Measurements from ENCODE around the gene FARP1.

The FARP1 gene

DNA sequence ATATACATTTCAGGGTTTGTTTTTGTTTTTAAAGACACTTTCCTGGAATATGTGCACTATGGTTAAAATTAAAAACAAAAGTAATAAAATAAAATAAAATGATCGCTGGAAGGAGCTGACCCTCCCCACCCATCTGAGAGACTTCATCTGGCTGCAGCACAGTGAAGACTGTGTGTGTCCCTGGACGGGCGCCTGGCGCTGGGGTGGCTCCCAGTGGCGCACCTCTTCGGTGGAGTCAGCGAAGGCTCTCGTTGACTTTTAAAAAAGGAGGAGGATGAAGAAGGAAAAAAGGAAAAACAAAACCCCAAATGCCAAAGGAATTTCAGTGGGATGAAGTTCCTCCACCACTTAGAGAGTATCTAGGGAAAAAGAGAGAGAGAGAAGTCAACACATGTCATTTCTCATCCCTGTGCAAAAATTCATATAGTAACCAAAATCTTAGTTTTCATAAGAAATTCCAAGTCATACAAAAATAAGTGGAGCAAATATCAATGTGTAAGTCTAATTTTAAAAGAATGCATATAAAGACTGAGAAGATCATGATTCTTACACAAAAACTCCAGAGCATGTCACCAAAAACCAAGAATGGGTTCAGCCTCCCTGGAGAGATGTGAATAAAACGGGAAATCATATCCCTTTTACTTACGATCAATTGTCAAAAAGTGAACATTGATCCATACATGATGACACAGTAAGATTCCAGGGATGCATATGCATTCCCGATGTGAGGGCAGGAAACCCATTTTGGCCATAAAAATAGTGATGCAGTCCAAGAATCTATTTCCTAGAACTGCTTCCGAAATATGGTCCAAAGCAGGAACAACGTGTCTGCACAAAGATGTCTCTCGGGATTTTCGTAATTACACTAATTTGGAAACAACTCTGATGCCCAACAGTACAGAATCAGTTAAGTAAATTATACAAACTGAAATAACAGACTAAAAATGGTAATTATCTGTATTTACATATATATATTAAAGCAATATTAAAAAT lies 310.3 kb downstream of the FARP1 start:
- no peak for DNase-seq

DNA sequence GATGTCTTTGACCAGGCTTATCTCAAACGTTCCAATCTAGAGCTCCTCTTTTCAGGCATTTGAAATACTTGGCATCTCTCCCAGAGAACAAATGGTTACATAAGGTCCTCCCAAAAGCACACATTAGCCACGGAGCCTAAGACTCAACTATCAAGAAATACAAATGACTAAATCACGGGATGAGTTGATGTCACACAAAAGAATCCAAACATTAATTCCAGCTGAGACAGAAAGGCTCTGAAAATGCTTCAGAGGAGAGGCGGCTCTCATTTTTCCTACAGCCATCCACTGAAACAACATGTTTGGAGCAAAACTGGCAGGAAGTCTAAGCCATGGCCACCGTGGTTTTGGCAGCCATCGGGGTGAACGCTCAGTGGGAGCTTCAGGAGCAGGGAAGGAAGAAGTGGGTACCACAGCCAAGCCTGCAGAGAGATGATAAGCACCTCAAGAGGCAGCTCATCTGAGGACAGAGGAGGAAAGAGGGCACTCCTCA lies 311.5 kb downstream of the FARP1 start:
- DNase-seq, result no peak

DNA sequence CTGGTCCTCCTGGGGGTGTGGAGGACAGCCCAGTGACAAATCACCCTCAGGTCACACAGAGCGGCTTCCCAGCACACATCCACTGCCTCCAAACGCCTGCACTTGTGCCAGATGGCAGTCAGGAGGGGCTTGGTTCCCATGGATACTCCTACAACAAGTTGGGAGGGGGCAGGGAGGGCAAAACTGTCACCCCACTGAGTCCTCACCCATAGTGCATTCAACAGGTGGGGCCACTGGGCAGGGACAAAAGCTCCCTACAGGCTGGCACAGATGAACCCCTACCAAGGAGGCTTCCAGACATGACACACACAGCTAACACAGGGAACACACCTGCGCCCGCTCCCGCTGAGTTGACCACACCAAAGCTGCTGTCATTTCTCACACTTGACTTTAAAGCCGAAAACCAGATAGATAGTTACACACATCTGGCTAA lies 313.5 kb downstream of the FARP1 start:
- no peak for DNase-seq

DNA sequence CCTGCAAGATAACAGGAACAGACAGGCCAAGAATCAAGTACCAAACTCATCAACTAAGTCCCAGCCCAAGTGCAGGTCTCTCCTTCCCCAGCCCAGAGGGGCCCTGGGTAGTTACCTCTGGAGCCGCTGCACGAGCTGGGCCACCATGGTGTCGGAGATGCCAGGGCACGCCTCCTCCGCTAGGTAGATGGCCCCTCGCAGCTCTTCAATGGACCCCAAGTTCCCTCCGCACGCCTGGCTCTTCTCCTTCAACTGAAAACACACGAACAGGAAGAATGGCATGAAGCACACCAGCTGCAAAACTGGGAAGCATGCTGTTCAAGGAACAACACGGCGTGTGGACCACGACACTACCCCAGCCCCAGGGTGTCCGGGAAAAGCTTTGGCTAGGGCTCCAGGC lies 314.2 kb downstream of the FARP1 start:
- no peak for DNase-seq

DNA sequence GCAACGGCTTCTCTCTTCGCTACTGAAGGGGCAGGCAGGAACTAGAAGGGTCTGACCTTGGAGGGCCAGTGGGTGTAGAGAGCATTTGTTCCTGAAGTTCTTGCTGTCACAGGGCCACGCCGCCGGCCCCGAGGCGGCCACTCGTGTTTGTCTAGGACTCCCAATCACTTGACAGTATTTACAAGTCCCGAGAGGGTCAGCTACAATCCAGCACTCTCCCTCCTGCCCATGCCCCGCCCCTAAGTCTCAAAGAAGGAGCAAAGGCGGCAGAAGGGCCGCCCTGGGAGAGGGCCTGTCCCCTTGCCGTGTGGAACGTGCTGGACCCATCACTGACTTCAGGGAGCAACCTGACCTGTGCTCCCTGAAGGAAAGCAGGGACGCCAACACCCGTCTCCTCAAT lies 315.5 kb downstream of the FARP1 start:
- no peak for DNase-seq

DNA sequence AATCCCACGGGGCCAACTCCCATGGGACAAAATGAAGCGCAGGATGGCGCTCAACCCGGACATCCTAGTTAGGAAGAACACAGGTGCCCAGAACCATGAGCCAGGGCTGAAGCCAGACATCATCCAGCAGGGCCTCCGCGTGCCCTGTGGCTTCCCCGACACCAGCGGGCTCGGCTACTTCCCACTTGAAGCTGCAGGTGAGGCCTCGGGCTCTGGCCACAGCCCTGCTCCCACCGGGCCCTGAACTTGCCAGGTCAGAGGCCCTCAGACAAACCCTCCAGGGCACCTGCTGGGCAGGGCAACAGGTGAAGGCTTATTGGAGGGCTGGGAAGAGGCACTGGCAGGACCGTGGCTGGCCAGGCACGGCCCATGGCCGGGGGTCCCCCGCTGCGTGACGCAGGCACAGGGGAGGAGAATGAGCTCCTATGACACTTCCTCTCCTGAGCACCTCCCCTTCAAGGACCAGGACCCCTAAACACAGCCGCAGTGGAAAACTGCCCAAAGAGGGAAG lies 316.3 kb downstream of the FARP1 start:
- DNase-seq, result no peak

DNA sequence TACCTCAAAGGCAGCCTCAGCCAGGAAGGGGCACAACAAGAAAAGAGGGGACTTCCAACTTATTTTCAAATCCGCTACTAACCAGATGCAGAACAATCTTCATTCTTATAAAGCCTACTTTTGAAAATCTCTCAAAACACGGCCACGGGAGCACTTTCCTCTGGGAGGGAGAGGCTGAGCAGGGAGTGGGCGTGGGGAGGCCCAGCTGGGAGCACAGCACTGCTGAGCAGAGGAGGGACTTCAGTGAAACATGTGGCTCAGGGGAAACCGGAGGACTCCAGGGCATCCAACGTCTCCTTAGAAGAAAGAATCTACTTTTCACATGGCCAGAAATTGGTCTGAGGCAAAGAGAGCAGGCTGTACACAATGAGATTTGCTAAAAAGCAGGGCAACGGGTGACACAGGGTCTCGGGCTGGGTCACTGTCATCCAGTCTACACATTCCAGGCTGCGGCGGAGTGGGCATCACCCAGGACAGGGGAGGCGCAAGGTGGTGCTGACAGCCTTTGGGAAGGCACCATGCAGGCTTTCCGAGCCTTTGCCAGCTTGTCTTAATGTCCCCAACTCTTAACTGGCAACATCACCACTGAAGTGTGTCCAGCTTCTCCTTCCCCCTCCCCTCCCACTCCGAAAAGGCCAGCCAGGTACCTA lies 317.0 kb downstream of the FARP1 start:
- DNase-seq, result no peak

DNA sequence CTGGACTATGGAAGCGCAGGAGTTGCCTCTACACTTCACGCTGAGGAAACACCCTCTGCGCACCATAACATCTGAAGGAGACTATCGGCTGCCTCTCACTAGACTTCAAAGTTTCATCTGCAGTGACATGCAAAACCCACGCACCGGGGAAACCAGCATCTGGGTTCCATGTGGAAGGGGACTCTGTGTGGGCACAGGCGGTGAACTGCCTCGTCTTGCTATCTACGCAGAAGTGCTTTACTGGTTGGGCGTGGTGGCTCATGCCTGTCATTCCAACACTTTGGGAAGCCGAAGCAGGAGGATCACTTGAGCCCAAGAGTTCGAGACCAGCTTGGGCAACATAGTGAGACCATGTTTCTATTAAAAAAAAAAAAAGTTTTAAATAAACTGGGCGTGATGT lies 317.6 kb downstream of the FARP1 start:
- no peak for DNase-seq

DNA sequence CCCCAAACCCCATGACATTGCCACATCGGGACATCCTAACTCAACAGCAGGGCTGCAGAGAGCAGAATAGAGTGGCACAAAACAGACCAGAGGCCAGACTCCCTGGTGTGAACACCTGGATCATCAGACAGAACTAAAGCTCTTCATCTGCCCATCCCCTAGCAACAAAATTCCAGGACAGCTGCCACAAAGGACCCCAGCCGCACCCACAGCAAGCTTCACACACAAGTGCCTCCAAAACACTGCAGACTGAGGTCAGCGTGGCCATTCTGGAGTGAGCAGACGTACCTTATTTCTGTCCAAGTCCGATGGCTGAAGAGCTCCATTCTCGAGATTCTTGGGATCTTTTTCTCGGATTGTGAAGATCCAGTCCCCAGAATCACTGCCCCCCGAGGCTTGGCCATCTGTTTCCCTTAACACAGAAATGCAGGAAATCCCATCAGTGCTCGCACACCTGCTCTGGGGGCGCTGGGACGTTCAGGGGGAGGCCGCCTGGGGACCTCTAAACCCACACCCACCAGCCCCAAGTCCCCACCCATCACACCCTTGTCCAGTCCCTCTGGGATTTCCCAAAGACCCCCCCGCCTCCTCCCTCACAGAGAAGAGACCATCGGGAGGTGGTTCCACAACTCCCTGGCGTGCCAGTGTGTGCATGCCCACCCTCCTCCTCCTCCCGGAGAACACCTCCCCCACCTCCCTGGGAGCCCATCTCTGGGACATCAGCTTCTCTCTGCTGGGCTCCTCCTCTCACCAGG lies 318.8 kb downstream of the FARP1 start:
- no peak for DNase-seq

DNA sequence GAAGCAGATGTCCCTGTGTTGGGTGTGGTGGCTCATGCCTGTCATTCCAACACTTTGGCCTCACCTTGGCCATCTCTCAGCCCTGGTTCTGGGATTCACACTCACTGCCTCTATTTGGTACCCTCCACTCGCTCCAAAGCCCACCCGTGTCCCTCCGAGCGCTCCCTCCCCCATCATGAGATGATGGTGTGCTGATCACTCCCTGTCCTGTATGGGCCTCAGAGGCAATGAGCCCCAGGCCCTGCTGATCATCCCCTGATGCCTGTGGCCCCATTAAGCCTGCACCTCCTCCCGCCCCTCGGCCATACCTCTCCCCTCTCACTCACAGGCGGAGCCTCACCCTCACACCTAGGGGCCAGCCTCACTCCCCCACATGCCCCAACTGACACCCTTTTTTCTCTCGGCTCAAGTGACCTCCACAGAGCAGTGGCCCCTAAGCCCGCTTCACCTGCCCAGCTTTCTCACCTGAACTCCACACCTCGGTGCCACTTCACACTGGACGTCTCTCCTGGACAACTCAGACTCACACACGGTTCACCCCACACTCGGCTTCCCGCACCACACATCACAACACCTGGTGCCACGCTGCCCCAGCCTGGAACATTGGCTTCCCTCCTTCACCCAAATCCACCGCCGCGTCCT lies 319.5 kb downstream of the FARP1 start:
- no peak for DNase-seq

DNA sequence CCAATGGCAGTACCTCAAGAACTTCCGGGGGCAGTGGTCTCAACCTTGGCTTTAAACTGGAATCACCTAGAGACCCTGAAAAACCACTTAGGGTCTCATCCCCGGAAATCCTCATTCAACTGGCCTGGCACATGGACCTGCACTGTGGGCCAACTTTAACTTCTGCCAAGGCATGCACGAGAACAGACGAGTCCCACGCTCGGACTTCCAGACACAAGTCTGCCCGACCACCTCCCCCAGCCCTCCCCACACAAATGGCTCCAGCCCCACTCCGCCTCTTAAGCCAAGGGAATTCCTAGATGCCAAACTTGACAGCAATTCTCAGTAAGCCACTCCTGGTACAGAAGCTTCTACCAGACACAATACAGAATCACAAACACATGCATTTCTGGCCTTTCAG lies 320.1 kb downstream of the FARP1 start:
- no peak for DNase-seq

DNA sequence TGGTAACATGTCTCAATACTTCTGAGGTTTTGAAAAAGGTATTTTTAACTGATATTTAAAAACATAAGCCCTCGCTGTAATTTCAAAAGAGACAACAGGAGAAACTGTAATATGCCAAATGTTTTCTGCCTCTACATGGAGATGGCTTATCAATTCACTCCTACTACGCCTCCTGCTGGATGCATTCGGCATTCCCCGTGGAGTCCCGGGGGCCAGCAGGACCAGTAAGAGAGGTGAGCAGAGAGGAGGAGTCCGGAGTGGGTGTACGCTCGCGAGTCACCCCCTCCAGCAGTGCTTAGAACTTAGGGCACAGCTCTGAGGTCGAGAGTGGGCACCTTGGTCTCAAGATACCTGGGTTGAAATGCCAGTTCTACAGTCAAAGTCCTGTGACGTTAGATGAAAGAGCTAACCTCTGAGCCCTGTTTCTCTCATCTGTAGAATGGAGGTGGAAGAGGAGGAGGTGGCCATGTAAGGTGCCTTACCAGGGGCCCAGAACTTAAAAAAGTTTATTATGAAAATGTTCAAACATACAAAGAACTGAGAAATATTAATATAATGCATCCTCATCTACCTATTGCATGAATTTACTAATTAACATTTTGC lies 323.8 kb downstream of the FARP1 start:
- no peak for DNase-seq

DNA sequence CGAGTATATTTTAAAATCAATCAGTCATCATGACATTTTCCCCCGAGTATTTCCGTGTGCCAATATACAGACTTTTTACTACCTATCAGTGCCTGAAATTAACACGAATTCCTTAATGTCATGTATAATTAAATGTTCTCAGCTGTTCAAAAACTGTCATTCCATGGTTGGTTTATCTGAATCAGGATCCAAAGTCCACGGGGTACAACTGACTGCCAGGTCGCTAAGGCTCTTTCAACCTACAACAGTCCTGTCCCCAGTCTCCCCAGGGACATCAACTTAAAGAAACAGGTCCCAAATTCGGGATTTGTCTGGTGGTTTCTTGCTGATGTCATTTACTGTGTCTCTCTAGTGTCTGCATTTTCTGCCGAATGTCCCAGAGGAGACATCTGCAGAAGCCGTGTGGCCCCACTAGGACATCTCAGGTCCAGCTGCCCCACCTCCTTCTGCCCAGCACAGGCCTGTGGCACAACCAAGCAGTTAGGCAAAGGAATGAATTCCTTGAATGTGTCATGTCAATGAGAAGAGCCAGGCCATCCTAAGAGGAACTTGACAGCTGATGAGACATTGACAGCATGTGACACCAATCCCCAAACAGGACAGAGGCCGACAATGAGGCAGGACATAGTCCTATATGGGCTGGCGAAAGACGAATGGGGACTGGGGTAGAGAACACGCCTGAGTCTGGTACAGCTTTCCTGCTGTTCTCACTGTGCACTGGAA lies 324.5 kb downstream of the FARP1 start:
- DNase-seq, result no peak

DNA sequence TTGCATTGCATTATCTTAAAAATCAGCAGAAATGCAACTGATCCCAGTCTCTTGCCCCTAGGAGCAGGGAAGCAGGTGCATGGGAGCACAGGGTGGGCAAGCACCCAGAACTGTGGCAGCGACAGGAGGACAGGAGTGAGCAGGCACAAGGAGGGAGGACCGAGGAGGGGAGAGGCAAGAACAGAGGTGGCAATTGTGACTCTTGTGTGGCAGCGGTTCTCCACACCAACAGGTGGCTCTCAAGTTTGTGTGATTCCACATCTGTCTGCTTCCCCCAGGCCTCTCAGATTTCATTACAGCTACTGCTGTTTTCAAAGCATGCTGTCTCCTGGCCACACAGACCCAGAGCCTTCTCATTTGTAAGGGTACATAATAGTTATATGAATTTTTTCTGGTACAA lies 325.5 kb downstream of the FARP1 start:
- no peak for DNase-seq

DNA sequence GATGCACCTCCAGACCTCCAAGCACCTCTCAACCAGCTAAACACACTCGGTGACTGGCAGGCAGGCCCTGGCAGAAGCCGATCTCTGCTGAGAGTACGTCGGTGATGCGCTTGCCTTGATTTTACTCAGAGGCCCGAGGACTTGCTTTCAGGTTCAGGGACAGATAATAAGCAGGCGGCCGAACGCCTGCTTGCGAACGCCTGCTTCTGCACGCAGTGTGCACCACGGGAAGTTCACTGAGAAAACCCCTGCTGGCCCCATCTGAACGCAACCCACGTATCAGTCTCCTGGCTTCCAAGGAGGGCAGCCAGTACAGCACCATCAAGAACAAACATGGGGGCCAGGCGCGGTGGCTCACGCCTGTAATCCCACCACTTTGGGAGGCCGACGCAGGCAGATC lies 326.0 kb downstream of the FARP1 start:
- DNase-seq, result no peak

DNA sequence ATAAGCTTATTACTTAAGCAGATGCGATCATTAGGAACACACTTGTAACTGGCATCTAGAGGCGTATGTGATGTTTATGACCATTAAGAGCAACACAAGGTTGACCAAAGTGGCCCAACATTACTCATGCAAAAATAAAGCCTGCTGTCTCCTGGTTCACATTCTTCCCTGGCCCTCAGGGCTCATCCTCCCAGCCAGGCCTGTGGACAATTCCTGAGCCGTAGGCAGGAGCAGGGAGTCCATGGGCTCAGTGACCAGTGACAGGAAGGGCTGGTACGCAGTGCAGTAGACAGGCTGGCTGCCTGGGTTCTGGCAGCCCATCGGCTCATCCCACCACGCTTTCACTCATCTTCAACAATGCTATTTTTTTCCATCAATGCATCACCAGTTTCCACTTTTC lies 328.0 kb downstream of the FARP1 start:
- DNase-seq, result no peak

DNA sequence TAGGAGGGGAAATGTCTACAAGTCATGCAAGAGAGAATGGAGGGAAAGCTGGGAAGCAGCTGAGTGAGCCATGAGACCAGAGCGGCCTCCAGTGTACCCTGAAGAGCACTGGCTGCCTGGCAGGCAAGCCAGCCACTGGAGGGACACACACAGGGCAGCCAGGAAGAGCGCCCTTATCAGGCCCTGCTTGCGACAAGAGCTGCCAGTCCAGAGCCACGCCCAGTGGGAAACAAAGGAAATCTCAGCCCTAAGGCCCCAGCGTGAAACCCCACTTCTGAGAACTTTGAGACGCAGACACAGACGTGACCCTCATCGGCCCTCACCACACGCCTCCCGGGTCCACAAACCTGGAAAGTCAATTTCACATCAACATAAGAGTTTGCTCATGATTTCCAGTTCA lies 329.0 kb downstream of the FARP1 start:
- DNase-seq, result no peak

DNA sequence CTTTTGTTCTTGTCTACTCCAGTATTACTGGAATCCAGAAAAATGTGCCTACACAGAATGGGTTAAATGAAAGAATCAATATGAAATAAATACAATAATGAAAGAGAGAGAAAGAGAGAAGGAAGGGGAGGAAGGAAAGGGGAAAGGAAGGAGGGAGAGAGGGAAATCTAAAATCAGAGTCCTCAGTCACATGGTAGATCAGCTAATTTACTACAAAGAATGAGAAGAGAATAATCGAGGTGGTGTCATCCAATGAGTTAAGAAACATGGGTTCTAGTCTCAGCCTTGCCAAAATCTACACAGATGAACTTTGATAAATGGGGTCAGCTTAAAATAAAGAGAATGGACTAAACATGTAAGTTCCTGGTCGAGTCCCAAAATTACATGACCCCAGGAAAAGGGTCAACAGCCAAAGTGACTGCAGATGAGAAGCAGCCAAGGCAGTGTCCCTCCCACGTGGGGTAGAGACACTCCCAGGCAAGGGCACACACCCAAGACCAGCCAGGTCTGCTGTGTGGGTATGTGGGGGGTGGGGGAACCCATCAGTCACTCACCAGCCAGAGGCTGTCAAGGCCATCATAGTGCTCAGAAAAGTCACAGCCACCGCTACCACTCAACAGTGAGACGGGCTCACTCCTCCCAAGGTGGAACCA lies 330.4 kb downstream of the FARP1 start:
- no peak for DNase-seq

DNA sequence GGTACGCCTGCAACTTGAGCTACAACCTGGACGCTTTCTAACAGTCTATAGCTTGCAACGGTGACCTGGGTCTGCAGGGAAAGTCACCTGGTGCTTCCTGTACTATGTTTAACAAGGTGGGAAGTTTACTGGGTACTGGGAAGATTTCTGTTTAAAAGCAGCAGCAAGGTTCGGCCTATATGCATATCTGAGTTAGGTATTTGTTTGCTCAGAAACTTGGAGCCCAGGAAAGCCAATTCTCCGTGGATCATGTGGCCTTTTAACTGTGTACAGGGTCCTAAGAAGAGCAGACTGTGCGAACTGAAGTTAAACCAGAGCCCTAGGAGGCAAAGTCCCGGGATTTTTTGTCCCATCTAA lies 330.9 kb downstream of the FARP1 start:
- DNase-seq, result no peak

DNA sequence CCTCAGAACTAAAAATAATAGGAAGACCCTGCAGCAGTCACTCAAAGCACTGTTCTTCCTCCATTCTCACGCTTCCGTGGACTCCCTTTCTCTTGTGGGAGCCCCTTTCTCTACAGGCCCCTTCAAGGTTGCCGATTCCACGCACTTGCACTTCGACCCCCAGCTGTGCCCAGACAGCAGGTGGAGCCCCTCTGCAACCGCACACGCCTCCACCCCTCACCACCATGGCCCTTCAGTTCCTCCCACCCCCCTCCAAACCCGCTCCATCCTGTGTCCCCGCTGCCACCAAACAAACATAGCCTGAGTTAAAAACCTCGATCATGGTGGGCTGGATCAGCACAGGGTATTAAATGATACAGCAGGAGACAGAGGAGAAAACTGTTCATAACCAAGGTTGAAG lies 331.4 kb downstream of the FARP1 start:
- no peak for DNase-seq

DNA sequence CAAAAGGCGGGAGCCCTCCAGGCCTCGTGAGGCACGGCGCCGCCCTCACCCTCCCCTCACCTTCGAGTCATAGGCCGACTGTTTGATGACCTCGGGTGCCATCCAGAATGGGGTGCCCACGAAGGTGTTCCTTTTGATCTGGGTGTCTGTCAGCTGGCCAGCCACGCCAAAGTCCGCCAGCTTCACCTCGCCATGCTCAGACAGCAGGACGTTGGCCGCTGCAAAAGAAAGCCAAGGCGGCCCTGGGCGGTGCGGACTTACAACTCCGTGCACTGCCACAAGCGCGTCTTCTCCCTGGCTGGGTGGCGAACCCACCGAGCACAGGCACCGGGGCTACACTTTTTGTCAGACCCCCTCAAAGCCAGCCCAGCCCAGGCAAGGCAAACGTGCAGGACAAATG lies 331.9 kb downstream of the FARP1 start:
- no peak for DNase-seq

All from activated CD8-positive, alpha-beta memory T cell treated with anti-CD3 and anti-CD28 coated beads for 24 hours (primary cell).